Sigmoid colon (tissue), 7 donors: ENCODE data around the gene DNAJC12. TPM values are rescaled to one million over a fixed set of nuclear protein-coding genes. Genes with fewer than 3 reads are reported as not detected.

Experiments
- DNase-seq: peaks from one replicate; pipeline ENCODE4 v3.0.0-alpha.2; 2019
- H3K27ac ChIP-seq, 4 donors: fragments of 200-600 bp; sonication (generic); one replicate each; pipeline ENCODE4 v1.5.1; 2016 to 2019; ENCODE audit warnings: mild to moderate bottlenecking in 1 of 4
- H3K27me3 ChIP-seq, 3 donors: fragments of 200-600 bp; sonication (generic); one replicate each; pipeline ENCODE4 v1.5.1; 2019; ENCODE audit warnings: mild to moderate bottlenecking in 1 of 3
- H3K36me3 ChIP-seq, 4 donors: fragments of 200-600 bp; sonication (generic); one replicate each; pipeline ENCODE4 v1.5.1; 2016 to 2019
- H3K4me1 ChIP-seq, 4 donors: fragments of 200-600 bp; sonication (generic); one replicate each; pipeline ENCODE4 v1.5.1; 2017 to 2019
- H3K4me3 ChIP-seq, 4 donors: fragments of 200-600 bp; sonication (generic); one replicate each; pipeline ENCODE4 v1.5.1; 2017 to 2019; ENCODE audit warnings: mild to moderate bottlenecking in 2 of 4, moderate library complexity in 1 of 4
- H3K9me3 ChIP-seq, 4 donors: fragments of 200-600 bp in 3 of 4; sonication (generic) in 3 of 4; one replicate each; pipeline versions ENCODE4 v1.5.1 to v1.6.1; 2013 to 2019
- EP300 ChIP-seq, 4 donors: sonication (generic); formaldehyde crosslinking; IDR thresholded peaks; one replicate each; pipeline ENCODE4 v1.6.1; 2017; ENCODE audit warnings: antibody characterized with exemption in 4 of 4
- POLR2A ChIP-seq, 2 donors: fragments of 450-650 bp; IDR thresholded peaks; one replicate each; pipeline ENCODE4 v1.6.1; 2016; ENCODE audit warnings: antibody characterized with exemption in 2 of 2, mild to moderate bottlenecking in 2 of 2, moderate library complexity in 2 of 2
- POLR2AphosphoS5 ChIP-seq, 4 donors: sonication (generic); formaldehyde crosslinking; IDR thresholded peaks; one replicate each; pipeline ENCODE4 v1.6.1; 2017; ENCODE audit warnings: antibody characterized with exemption in 4 of 4
- WGBS, 2 donors: extraction: QIAGEN DNeasy Blood & Tissue Kit; methylation state at CpG; one replicate each; pipeline ENCODE4 v1.1.7; 2013; 5-methylcytosine and 5-hydroxymethylcytosine counted together
- intact Hi-C: fragments of 100-400 bp; cut with DNase I; formaldehyde crosslinking; loops from one replicate; pipeline ENCODE4 v1.15.1; 2023
- polyA plus RNA-seq, 3 donors: library from polyadenylated mRNA; stranded (reverse); fragments of 200-250 nt; gene quantifications; one replicate each; pipeline ENCODE4 v1.2.3, GENCODE V29; 2013
- total RNA-seq, 4 donors: library from RNA; depleted of rRNA; stranded (reverse); fragments of >200 nt; gene quantifications; one replicate each; pipeline ENCODE4 v1.1.0, GENCODE V29; 2016
- TF ChIP-seq, protein P1 (sequence below), 4 experiments: fragments of 450-650 bp in 3 of 4; fragments of 200-600 bp in 1 of 4; IDR thresholded peaks; one replicate each; pipeline ENCODE4 v1.5.1; 2016 to 2019; ENCODE audit warnings: antibody characterized with exemption in 4 of 4, mild to moderate bottlenecking in 3 of 4, moderate library complexity in 2 of 4
- donor health status: healthy with polysubstance abuse.
- donor health status: Bipolar disorder and iron deficiency.
- donor health status: healthy.

The DNAJC12 gene
- total and polyA plus RNA-seq, 7 donors = 7.2 to 51.1 (median 12.1) TPM

DNA sequence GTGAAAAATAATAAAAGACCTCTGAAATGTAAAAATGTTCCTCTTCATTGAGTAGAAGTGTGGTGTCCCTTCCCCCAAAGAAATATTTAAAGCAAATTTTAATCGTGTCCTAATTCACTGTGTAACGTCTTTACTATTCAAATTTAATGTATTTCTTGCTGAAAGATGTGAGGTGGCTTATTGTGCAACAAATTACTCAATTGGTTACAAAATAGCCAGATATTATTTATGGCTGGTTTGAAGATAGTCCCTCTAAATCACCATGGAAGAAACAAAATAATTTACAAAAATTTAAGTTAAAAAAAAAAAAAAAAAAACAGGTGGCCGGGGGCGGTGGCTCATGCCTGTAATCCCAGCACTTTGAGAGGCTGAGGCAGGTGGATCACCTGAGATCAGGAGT is 43.7 kb downstream of the DNAJC12 start:
- Histone ChIP-seq H3K4me1 (no peaks in the 10 kb centered on the region), H3K36me3 (no peaks in the 10 kb centered on the region), H3K4me3 (no peak overlapping the region), H3K27ac (no peak overlapping the region), H3K27me3 (no peaks in the 10 kb centered on the region), H3K9me3 (no peaks in the 10 kb centered on the region)
- WGBS, 2 donors = 85 to 93% methylated on average over 4 of the region's 4 CpGs
- TF ChIP-seq, protein P1, sequence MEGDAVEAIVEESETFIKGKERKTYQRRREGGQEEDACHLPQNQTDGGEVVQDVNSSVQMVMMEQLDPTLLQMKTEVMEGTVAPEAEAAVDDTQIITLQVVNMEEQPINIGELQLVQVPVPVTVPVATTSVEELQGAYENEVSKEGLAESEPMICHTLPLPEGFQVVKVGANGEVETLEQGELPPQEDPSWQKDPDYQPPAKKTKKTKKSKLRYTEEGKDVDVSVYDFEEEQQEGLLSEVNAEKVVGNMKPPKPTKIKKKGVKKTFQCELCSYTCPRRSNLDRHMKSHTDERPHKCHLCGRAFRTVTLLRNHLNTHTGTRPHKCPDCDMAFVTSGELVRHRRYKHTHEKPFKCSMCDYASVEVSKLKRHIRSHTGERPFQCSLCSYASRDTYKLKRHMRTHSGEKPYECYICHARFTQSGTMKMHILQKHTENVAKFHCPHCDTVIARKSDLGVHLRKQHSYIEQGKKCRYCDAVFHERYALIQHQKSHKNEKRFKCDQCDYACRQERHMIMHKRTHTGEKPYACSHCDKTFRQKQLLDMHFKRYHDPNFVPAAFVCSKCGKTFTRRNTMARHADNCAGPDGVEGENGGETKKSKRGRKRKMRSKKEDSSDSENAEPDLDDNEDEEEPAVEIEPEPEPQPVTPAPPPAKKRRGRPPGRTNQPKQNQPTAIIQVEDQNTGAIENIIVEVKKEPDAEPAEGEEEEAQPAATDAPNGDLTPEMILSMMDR (IDR thresholded peaks at IDR 0.05) = no peak
- no peak for TF ChIP-seq EP300 (IDR thresholded peaks at IDR 0.05)
- no peak for TF ChIP-seq POLR2AphosphoS5 (IDR thresholded peaks at IDR 0.05)
- no peak for TF ChIP-seq POLR2A (IDR thresholded peaks at IDR 0.05)
- intact Hi-C loops = no loop called here
- DNase-seq = no peak

DNA sequence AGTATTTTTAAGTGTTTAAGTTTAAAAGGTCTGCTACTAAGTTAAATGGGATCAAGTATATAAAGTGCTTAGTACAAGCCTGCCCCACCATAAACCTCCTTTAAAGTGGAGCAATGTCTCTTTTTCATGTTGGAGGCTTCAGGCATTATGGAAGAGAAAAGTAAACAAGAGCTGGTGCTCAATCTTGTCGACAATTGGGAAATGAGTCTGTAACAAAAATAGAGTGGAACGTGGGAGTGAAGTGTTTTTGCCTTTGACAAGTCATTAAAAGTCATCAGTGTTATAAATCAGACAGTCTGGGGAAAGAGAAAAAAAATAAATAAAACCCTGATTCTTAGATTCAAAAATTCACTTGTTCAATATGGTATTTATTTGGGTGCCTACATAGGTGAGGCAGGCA is 44.7 kb downstream of the DNAJC12 start:
- Histone ChIP-seq H3K4me1 (no peaks in the 10 kb centered on the region), H3K27me3 (no peaks in the 10 kb centered on the region), H3K36me3 (no peaks in the 10 kb centered on the region), H3K27ac (no peak overlapping the region), H3K9me3 (no peaks in the 10 kb centered on the region), H3K4me3 (no peak overlapping the region)
- no peak for DNase-seq
- 12 to 30% methylated on average over 2 of the region's 2 CpGs for WGBS, 2 donors
- TF ChIP-seq, protein P1 (IDR thresholded peaks at IDR 0.05) = no peak
- no peak for TF ChIP-seq POLR2A (IDR thresholded peaks at IDR 0.05)
- TF ChIP-seq POLR2AphosphoS5 (IDR thresholded peaks at IDR 0.05) = no peak
- no peak for TF ChIP-seq EP300 (IDR thresholded peaks at IDR 0.05)
- intact Hi-C loops = no loop called here

DNA sequence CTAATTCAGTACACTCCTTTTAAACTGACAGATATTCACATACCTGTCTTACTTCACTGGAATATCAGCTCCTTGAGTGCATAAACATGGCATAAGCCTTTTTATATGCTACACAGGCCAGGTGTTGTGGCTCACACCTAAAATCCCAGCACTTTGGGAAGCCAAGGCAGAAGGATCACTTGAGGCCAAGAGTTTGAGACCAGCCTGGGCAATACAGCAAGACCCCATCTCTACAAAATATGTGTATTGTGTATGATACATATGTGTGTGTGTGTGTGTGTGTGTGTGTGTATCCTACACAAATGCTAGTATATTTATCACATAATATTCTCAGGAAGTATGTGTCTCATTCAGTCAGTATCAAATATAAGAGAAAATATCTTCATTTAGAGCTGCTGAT is 45.3 kb downstream of the DNAJC12 start:
- Histone ChIP-seq H3K36me3 (no peaks in the 10 kb centered on the region), H3K9me3 (no peaks in the 10 kb centered on the region), H3K27me3 (no peaks in the 10 kb centered on the region), H3K4me3 (no peak overlapping the region), H3K27ac (no peak overlapping the region), H3K4me1 (no peaks in the 10 kb centered on the region)
- no peak for DNase-seq
- intact Hi-C loops = no loop called here
- TF ChIP-seq, protein P1 (IDR thresholded peaks at IDR 0.05) = no peak
- TF ChIP-seq EP300 (IDR thresholded peaks at IDR 0.05) (no peak), POLR2A (IDR thresholded peaks at IDR 0.05) (no peak), POLR2AphosphoS5 (IDR thresholded peaks at IDR 0.05) (no peak)

DNA sequence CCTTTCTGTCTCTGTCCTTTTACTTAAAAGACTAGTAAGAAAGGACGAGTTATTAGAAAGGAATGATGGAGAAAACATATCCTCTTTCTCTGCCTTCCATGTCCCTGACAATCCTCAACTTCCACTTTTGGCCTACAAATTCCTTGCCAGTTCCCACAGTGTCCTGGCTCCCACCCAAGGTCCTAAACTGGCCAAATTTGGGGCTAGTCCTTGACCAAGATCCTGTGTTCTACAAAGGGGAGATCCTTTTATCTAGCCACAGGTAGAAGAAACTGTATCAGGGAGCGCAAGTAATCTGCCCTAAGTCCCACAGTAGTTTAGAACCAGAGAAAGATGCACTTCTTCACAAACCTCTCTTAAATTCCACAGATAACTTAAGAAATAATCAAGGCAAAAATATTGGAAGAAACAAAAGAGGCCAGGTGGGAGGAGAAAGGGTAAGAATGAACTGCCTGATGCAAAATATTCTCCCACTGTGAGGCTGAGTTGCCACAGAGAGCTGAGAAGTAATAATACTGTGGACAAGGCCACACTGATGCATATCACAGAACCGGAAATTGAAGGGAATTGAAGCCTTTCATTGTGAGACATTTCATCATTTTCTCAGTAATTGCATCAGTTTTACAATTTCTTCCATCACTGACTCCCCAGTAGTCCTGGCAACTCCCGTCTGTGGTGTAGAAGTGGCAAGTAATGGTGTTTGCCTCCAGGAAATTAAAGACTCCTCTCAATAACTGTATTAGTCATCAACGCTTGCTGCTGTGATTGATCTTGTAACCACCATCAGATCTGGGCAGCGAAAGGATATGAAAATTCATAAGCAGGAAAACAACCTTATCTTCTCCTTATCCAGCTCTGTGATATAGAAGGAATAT is 47.2 kb downstream of the DNAJC12 start:
- Histone ChIP-seq H3K27ac (no peak overlapping the region), H3K4me3 (no peak overlapping the region), H3K27me3 (no peaks in the 10 kb centered on the region), H3K36me3 (no peaks in the 10 kb centered on the region), H3K4me1 (no peaks in the 10 kb centered on the region), H3K9me3 (no peaks in the 10 kb centered on the region)
- no peak for DNase-seq
- WGBS, 2 donors = 72% methylated on average over 6 of the region's 6 CpGs
- intact Hi-C loops = no loop called here
- TF ChIP-seq POLR2AphosphoS5 (IDR thresholded peaks at IDR 0.05) = no peak
- TF ChIP-seq, protein P1 (IDR thresholded peaks at IDR 0.05) = no peak
- TF ChIP-seq EP300 (IDR thresholded peaks at IDR 0.05) = no peak
- no peak for TF ChIP-seq POLR2A (IDR thresholded peaks at IDR 0.05)
